H9 (cell line): ENCODE data around the gene CRYGA. TPM values are rescaled to one million over a fixed set of nuclear protein-coding genes. Genes with fewer than 3 reads are reported as not detected.
"Not testable (repeated sequence)": the region's sequence is repeated elsewhere in the genome, so short reads cannot be mapped to it uniquely, and the experiment has no call there.

ENCODE experiments used
- DNase-seq: peaks from one replicate; pipeline ENCODE4 v3.0.0-alpha.2; 2017
- H2AFZ ChIP-seq: one replicate; pipeline ENCODE4 v1.6.1; 2013; ENCODE audit warnings: mild to moderate bottlenecking, low read length, control low read depth, moderate library complexity
- H2AK5ac ChIP-seq: 2 replicates; pipeline ENCODE4 v1.6.1; 2013; ENCODE audit warnings: low read length, control low read depth, mixed read lengths; ENCODE audit not compliant: insufficient read length
- H2BK120ac ChIP-seq: one replicate; pipeline ENCODE4 v1.6.1; 2013; ENCODE audit warnings: low read depth, mild to moderate bottlenecking, low read length, control low read depth, inconsistent platforms; ENCODE audit not compliant: poor library complexity, severe bottlenecking
- H2BK12ac ChIP-seq: 2 replicates; pipeline ENCODE4 v1.6.1; 2013; ENCODE audit warnings: low read length, control low read depth, mixed read lengths, low read depth; ENCODE audit not compliant: insufficient read length
- H2BK15ac ChIP-seq: 2 replicates; pipeline ENCODE4 v1.6.1; 2013; ENCODE audit warnings: low read depth, low read length, control low read depth
- H2BK20ac ChIP-seq: one replicate; pipeline ENCODE4 v1.6.1; 2013; ENCODE audit warnings: low read depth, mild to moderate bottlenecking, low read length, control low read depth, inconsistent platforms; ENCODE audit not compliant: poor library complexity, severe bottlenecking
- H2BK5ac ChIP-seq: 2 replicates; pipeline ENCODE4 v1.6.1; 2013; ENCODE audit warnings: low read length, control low read depth, mixed read lengths; ENCODE audit not compliant: insufficient read length
- H3K14ac ChIP-seq: 2 replicates; pipeline ENCODE4 v1.6.1; 2013; ENCODE audit warnings: low read length, control low read depth; ENCODE audit not compliant: insufficient read depth
- H3K18ac ChIP-seq: 2 replicates; pipeline ENCODE4 v1.6.1; 2013; ENCODE audit warnings: low read depth, mild to moderate bottlenecking, mixed read lengths, low read length, control low read depth; ENCODE audit not compliant: insufficient read length
- H3K23ac ChIP-seq: 2 replicates; pipeline ENCODE4 v1.6.1; 2013; ENCODE audit warnings: low read length, control low read depth, mixed read lengths, low read depth; ENCODE audit not compliant: insufficient read length
- H3K23me2 ChIP-seq: 2 replicates; pipeline ENCODE4 v1.6.1; 2013; ENCODE audit warnings: low read depth, mild to moderate bottlenecking, mixed read lengths, low read length, control low read depth; ENCODE audit not compliant: insufficient read length, poor library complexity, severe bottlenecking
- H3K27ac ChIP-seq: 2 replicates; pipeline ENCODE4 v1.5.1; 2013; ENCODE audit warnings: low read length, control low read depth, mixed read lengths, low read depth; ENCODE audit not compliant: insufficient read length
- H3K27me3 ChIP-seq: 2 replicates; pipeline ENCODE4 v1.6.1; 2013; ENCODE audit warnings: low read length, control low read depth, inconsistent platforms; ENCODE audit not compliant: insufficient read depth
- H3K4ac ChIP-seq: 2 replicates; pipeline ENCODE4 v1.6.1; 2013; ENCODE audit warnings: low read depth, mild to moderate bottlenecking, control low read depth, inconsistent platforms, low read length, moderate library complexity
- H3K4me1 ChIP-seq: 2 replicates; pipeline ENCODE4 v1.6.1; 2013; ENCODE audit warnings: low read length, control low read depth, inconsistent platforms; ENCODE audit not compliant: insufficient read depth
- H3K4me2 ChIP-seq: 2 replicates; pipeline ENCODE4 v1.6.1; 2013; ENCODE audit warnings: low read length, control low read depth, mixed read lengths; ENCODE audit not compliant: insufficient read length, insufficient read depth
- H3K56ac ChIP-seq: 2 replicates; pipeline ENCODE4 v1.6.1; 2013; ENCODE audit warnings: low read depth, mild to moderate bottlenecking, mixed read lengths, low read length, control low read depth; ENCODE audit not compliant: insufficient read length
- H3K79me1 ChIP-seq: 2 replicates; pipeline ENCODE4 v1.6.1; 2013; ENCODE audit warnings: low read depth, mild to moderate bottlenecking, moderate library complexity, low read length, control low read depth, inconsistent platforms; ENCODE audit not compliant: insufficient read depth, poor library complexity, severe bottlenecking
- H3K79me2 ChIP-seq: 2 replicates; pipeline ENCODE4 v1.6.1; 2013; ENCODE audit warnings: low read length, control low read depth, inconsistent platforms; ENCODE audit not compliant: insufficient read depth
- H3K9ac ChIP-seq: 2 replicates; pipeline ENCODE4 v1.6.1; 2013; ENCODE audit warnings: low read length, control low read depth, mixed read lengths; ENCODE audit not compliant: insufficient read length; ENCODE audit errors: extremely low read depth
- H3K9me3 ChIP-seq: one replicate; pipeline ENCODE4 v1.6.1; 2013; ENCODE audit warnings: low read depth, low read length, inconsistent platforms; ENCODE audit not compliant: control insufficient read depth
- H3T11ph ChIP-seq: one replicate; pipeline ENCODE4 v1.6.1; 2013; ENCODE audit warnings: mild to moderate bottlenecking, low read length, control low read depth, inconsistent platforms
- H4K20me1 ChIP-seq: one replicate; pipeline ENCODE4 v1.6.1; 2013; ENCODE audit not compliant: control insufficient read depth, insufficient read length, insufficient read depth
- H4K5ac ChIP-seq: 2 replicates; pipeline ENCODE4 v1.6.1; 2013; ENCODE audit warnings: low read depth, mild to moderate bottlenecking, mixed read lengths, low read length, control low read depth; ENCODE audit not compliant: insufficient read length
- H4K8ac ChIP-seq: replicated peaks from 2 replicates; pipeline ENCODE4 v1.6.1; 2013; ENCODE audit warnings: low read length, control low read depth, mixed read lengths, low read depth; ENCODE audit not compliant: insufficient read length
- H4K91ac ChIP-seq: 2 replicates; pipeline ENCODE4 v1.6.1; 2013; ENCODE audit warnings: low read depth, mild to moderate bottlenecking, moderate library complexity, mixed read lengths, low read length, control low read depth; ENCODE audit not compliant: insufficient read length
- H3K27ac Mint-ChIP-seq, 3 experiments: 2 replicates in 2 of 3; 3 replicates in 1 of 3; pipeline ENCODE4 v1.8.0; 2020 to 2021; ENCODE audit warnings: mixed read lengths in 3 of 3, mild to moderate bottlenecking in 1 of 3, moderate library complexity in 1 of 3
- H3K27me3 Mint-ChIP-seq: 2 replicates; pipeline ENCODE4 v1.8.0; 2021; ENCODE audit warnings: low read depth, mild to moderate bottlenecking, moderate library complexity, mixed read lengths
- H3K36me3 Mint-ChIP-seq, 3 experiments: 2 replicates in 2 of 3; 3 replicates in 1 of 3; pipeline ENCODE4 v1.8.0; 2020 to 2021; ENCODE audit warnings: low read depth in 3 of 3, mixed read lengths in 3 of 3; ENCODE audit not compliant: insufficient read depth in 1 of 3
- H3K4me1 Mint-ChIP-seq, 2 experiments: 2 replicates each; pipeline ENCODE4 v1.8.0; 2020; ENCODE audit warnings: mixed read lengths in 2 of 2
- H3K4me3 Mint-ChIP-seq, 2 experiments: 2 replicates in 1 of 2; 3 replicates in 1 of 2; pipeline ENCODE4 v1.8.0; 2020 to 2021; ENCODE audit warnings: mild to moderate bottlenecking in 2 of 2, mixed read lengths in 2 of 2, moderate library complexity in 1 of 2
- H3K9me3 Mint-ChIP-seq, 2 experiments: 2 replicates in 1 of 2; 3 replicates in 1 of 2; pipeline ENCODE4 v1.8.0; 2020; ENCODE audit warnings: mild to moderate bottlenecking in 2 of 2, mixed read lengths in 2 of 2, moderate library complexity in 1 of 2
- CTCF ChIP-seq: fragments of 200-600 bp; sonication (generic); conservative IDR thresholded peaks from 3 replicates; pipeline ENCODE4 v1.8.0; 2021; ENCODE audit warnings: antibody characterized with exemption, mild to moderate bottlenecking
- WGBS: extraction: QIAGEN DNeasy Blood & Tissue Kit; methylation state at CpG from one replicate; pipeline ENCODE4 v1.1.7; 2013; ENCODE audit warnings: missing lambda C conversion rate, low lambda C conversion rate, mixed read lengths; ENCODE audit not compliant: insufficient read length; ENCODE audit errors: extremely low coverage; 5-methylcytosine and 5-hydroxymethylcytosine counted together
- total RNA-seq: library from RNA; stranded (reverse); gene quantifications from 2 replicates; pipeline ENCODE4 v1.2.1, GENCODE V29; 2021

CRYGA gene
- total RNA-seq, 1 experiment from 2014 or later = not detected

DNA sequence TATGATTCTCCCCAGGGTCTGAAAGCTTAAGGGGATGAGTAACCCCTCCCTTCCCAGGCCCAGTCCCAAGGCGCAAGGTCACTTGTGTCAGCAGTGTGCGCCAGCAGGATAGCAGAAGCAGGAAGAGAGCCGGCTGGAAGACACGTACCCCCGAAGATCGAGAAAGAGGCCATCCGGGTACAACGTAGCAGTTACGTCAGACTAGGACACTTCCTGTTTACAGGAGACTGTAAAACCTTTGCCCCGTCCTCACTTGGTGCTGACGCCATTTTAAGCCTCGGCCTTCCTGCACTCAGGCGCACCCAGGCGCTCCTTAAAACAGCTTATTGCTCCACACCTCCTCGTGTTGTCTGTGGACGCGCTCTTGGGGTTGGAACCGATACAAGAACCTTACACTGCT lies 23.9 kb downstream of the CRYGA start:
- Histone ChIP-seq H3K23ac (no peak overlapping the region), H4K5ac (no peak overlapping the region), H2BK5ac (no peak overlapping the region), H3K9me3 (peaks cover 7% of the 10 kb centered on the region), H4K20me1 (no peaks in the 10 kb centered on the region), H2AFZ (no peak overlapping the region), H2BK12ac (no peak overlapping the region), H3K4me2 (no peak overlapping the region), H4K8ac (no peak overlapping the region), H3K27ac (no peak overlapping the region), H2BK15ac (no peak overlapping the region), H3K27me3 (no peaks in the 10 kb centered on the region), H3T11ph (no peak overlapping the region), H3K4ac (no peak overlapping the region), H3K14ac (no peak overlapping the region), H3K23me2 (no peaks in the 10 kb centered on the region), H3K79me1 (no peaks in the 10 kb centered on the region), H3K79me2 (no peaks in the 10 kb centered on the region), H2BK120ac (no peak overlapping the region), H3K4me1 (peaks cover 2% of the 10 kb centered on the region), H4K91ac (no peak overlapping the region), H3K18ac (no peak overlapping the region), H2BK20ac (no peak overlapping the region), H3K9ac (no peak overlapping the region), H3K56ac (no peak overlapping the region), H2AK5ac (no peak overlapping the region)
- Mint-ChIP-seq H3K4me1 (peaks cover 9 to 16% of the 10 kb centered on the region in 2 experiments), H3K36me3 (peaks cover 14 to 19% (median 16%) of the 10 kb centered on the region in 3 experiments), H3K9me3 (peaks cover 17 to 27% of the 10 kb centered on the region in 2 experiments), H3K27me3 (no peaks in the 10 kb centered on the region; the same call in none of the 2 replicates), H3K27ac (0 out of 7 replicates have a peak overlapping the region, but pooled peaks of 1 of the 3 experiments have one; percentile 23), H3K4me3 (no peak overlapping the region)
- TF ChIP-seq CTCF = no peak
- DNase-seq = no peak
- no CpG with 5 or more reads among the region's 18 CpGs for WGBS

DNA sequence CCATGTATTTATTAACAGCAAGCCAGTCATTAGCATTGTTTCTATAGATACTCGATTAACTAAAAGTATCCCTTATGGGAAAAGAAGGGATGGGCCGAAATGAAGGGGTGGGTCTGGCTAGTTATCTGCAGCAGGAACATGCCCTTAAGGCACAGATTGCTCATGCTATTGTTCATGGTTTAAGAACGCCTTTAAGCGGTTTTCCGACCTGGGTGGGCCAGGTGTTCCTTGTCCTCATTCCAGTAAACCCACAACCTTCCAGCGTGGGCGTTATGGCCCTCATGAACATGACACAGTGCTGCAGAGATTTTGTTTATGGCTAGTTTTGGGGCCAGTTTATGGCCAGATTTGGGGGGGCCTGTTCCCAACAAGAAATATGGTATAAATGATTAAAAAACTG lies 25.1 kb downstream of the CRYGA start:
- H3K4me2 ChIP-seq, H4K91ac ChIP-seq, H2AFZ ChIP-seq, H3K27ac Mint-ChIP-seq, H3K14ac ChIP-seq, H2BK15ac ChIP-seq, DNase-seq, H3K79me1 ChIP-seq, H4K8ac ChIP-seq, H2AK5ac ChIP-seq, H3K18ac ChIP-seq, H3K9ac ChIP-seq, H3K27me3 ChIP-seq, H3K27me3 Mint-ChIP-seq, H3K9me3 ChIP-seq, H3K4me3 Mint-ChIP-seq, H3K79me2 ChIP-seq, H4K5ac ChIP-seq, H3K56ac ChIP-seq, H3K4ac ChIP-seq, H3K23me2 ChIP-seq, H3K4me1 ChIP-seq, H3K23ac ChIP-seq, H4K20me1 ChIP-seq, H2BK5ac ChIP-seq, H2BK120ac ChIP-seq, H2BK20ac ChIP-seq, H3T11ph ChIP-seq, H3K27ac ChIP-seq, H2BK12ac ChIP-seq: not testable (repeated sequence)
- no CpG with 5 or more reads among the region's 7 CpGs for WGBS
- H3K9me3 Mint-ChIP-seq = peaks cover 17 to 27% of the 10 kb centered on the region in 2 experiments
- peaks cover 14 to 19% (median 16%) of the 10 kb centered on the region in 3 experiments for H3K36me3 Mint-ChIP-seq
- peaks cover 9 to 14% of the 10 kb centered on the region in 2 experiments for H3K4me1 Mint-ChIP-seq
